Activated T-cell treated with anti-CD3 and anti-CD28 coated beads for 48 hours (primary cell): ENCODE measurements around the gene DDAH1.
A peak's percentile ranks its signal among the peaks of the same experiment; 100 is the strongest.
"Not testable (repeated sequence)": the region's sequence is repeated elsewhere in the genome, so short reads cannot be mapped to it uniquely, and the experiment has no call there.

Source experiments
- DNase-seq: peaks from one replicate; pipeline ENCODE4 v3.0.0-alpha.2; 2020; ENCODE audit warnings: low read depth

The DDAH1 gene

GRCh38 chr1:85465099-85465785 is at the start of gene DDAH1:
DDAH1 (minus strand) TSS chr1:85465159; CDS start chr1:85465045, 114 bp downstream.
- DNase-seq: peak; percentile 3

- DNase-seq: not testable (repeated sequence)
Measured at GRCh38 chr1:85513998-85514397, 49.0 kb upstream of the DDAH1 start.

GRCh38 chr1:85504417-85504816 is 39.5 kb upstream of the DDAH1 start:
- no peak for DNase-seq

- no peak for DNase-seq
Measured at GRCh38 chr1:85502625-85503083, 37.7 kb upstream of the DDAH1 start.

GRCh38 chr1:85502171-85502570 is 37.2 kb upstream of the DDAH1 start:
- no peak for DNase-seq

- DNase-seq: no peak
Measured at GRCh38 chr1:85501355-85501898, 36.5 kb upstream of the DDAH1 start.

- DNase-seq: no peak
Measured at GRCh38 chr1:85496941-85497582, 32.1 kb upstream of the DDAH1 start.

- DNase-seq: no peak
Measured at GRCh38 chr1:85495556-85495955, 30.6 kb upstream of the DDAH1 start.

GRCh38 chr1:85494904-85495266 is 29.9 kb upstream of the DDAH1 start:
- DNase-seq: no peak

GRCh38 chr1:85494074-85494903 is 29.3 kb upstream of the DDAH1 start:
- no peak for DNase-seq

GRCh38 chr1:85490270-85490985 is 25.5 kb upstream of the DDAH1 start:
- DNase-seq: no peak

- no peak for DNase-seq
Measured at GRCh38 chr1:85488126-85488525, 23.2 kb upstream of the DDAH1 start.

- no peak for DNase-seq
Measured at GRCh38 chr1:85485516-85485915, 20.6 kb upstream of the DDAH1 start.

GRCh38 chr1:85484716-85485115 is 19.8 kb upstream of the DDAH1 start:
- DNase-seq: no peak

GRCh38 chr1:85484264-85484663 is 19.3 kb upstream of the DDAH1 start:
- no peak for DNase-seq

GRCh38 chr1:85481688-85482087 is 16.7 kb upstream of the DDAH1 start:
- no peak for DNase-seq

- DNase-seq: no peak
Measured at GRCh38 chr1:85480566-85480965, 15.6 kb upstream of the DDAH1 start.

- DNase-seq: no peak
Measured at GRCh38 chr1:85479491-85479890, 14.5 kb upstream of the DDAH1 start.

GRCh38 chr1:85478366-85478765 is 13.4 kb upstream of the DDAH1 start:
- no peak for DNase-seq

- no peak for DNase-seq
Measured at GRCh38 chr1:85475055-85475454, 10.1 kb upstream of the DDAH1 start.

GRCh38 chr1:85473390-85473789 is 8.4 kb upstream of the DDAH1 start:
- no peak for DNase-seq

GRCh38 chr1:85471558-85471957 is 6.6 kb upstream of the DDAH1 start:
- DNase-seq: no peak
